ENCODE results near the gene TOP3A. TPM values are rescaled to one million over a fixed set of nuclear protein-coding genes. Genes with fewer than 3 reads are reported as not detected.

TOP3A gene
- total RNA-seq, 1 experiment from 2014 or later = 52.2 TPM

GRCh38 chr17:18257268-18257981 is 57.4 kb downstream of the TOP3A start:
- BruUV-seq (replicated peaks) = TSS peak; percentile 19
- DNase-seq = peak; percentile 85 to 86
- Histone ChIP-seq H2AFZ (peak overlapping the region; percentile 72), H3K27me3 (ENCODE audit: insufficient read depth, low read depth) (no peaks in the 10 kb centered on the region), H3K4me1 (replicated peaks; ENCODE audit: insufficient read depth) (peaks cover 37% of the 10 kb centered on the region), H3K79me2 (ENCODE audit: low read depth) (peaks cover 47% of the 10 kb centered on the region), H3K4me2 (peak overlapping the region; percentile 98), H3K4me3 (peak overlapping the region; percentile 77), H3K9me3 (ENCODE audit: insufficient read depth, low read depth) (no peaks in the 10 kb centered on the region), H3K36me3 (ENCODE audit: low read depth) (peaks cover 38% of the 10 kb centered on the region), H3K9me2 (ENCODE audit: insufficient read depth) (no peaks in the 10 kb centered on the region), H4K20me1 (ENCODE audit: insufficient read depth) (peaks cover 40% of the 10 kb centered on the region), H3F3A (ENCODE audit: insufficient read depth, low read depth) (peaks cover 47% of the 10 kb centered on the region), H3K27ac (peak overlapping the region; percentile 96)
- CTCF ChIA-PET = interaction anchor here (1.3 kb wide), 2 partner anchors 20 to 22 kb away, joined by 3 to 5 read pairs; no protein-coding TSS in a partner anchor
- POLR2A ChIA-PET (ENCODE audit: unreplicated experiment) = interaction anchor here (0.6 to 0.7 kb wide), 5 partner anchors 67 to 1379 kb away, joined by 3 to 8 read pairs (median 4); no protein-coding TSS in a partner anchor
- intact Hi-C loops (cut with micrococcal nuclease; ENCODE audit: unreplicated experiment) = loop anchor here (1.0 kb wide), 1 partner anchor 58 kb away; the partner anchor contains the start of gene SMCR8
- TF ChIP-seq CTCF (conservative IDR thresholded peaks at IDR 0.05) (no peak), EZH2 (IDR thresholded peaks at IDR 0.05; ENCODE audit: low read depth) (no peak)

- DNase-seq = no peak
- Histone ChIP-seq H3K4me3 (peak overlapping the region; percentile 77), H3F3A (ENCODE audit: insufficient read depth, low read depth) (peaks cover 41% of the 10 kb centered on the region), H3K27ac (peak overlapping the region; percentile 96), H3K36me3 (ENCODE audit: low read depth) (peaks cover 44% of the 10 kb centered on the region), H3K9me2 (ENCODE audit: insufficient read depth) (no peaks in the 10 kb centered on the region), H4K20me1 (ENCODE audit: insufficient read depth) (peaks cover 36% of the 10 kb centered on the region), H2AFZ (no peak overlapping the region), H3K27me3 (ENCODE audit: insufficient read depth, low read depth) (no peaks in the 10 kb centered on the region), H3K9me3 (ENCODE audit: insufficient read depth, low read depth) (no peaks in the 10 kb centered on the region), H3K4me2 (peak overlapping the region; percentile 98), H3K4me1 (replicated peaks; ENCODE audit: insufficient read depth) (peaks cover 30% of the 10 kb centered on the region), H3K79me2 (ENCODE audit: low read depth) (peaks cover 40% of the 10 kb centered on the region)
- POLR2A ChIA-PET (ENCODE audit: unreplicated experiment) = interaction anchor here (0.6 to 0.7 kb wide), 3 partner anchors 68 to 762 kb away, joined by 3 to 8 read pairs (median 3); no protein-coding TSS in a partner anchor
- intact Hi-C loops (cut with micrococcal nuclease; ENCODE audit: unreplicated experiment) = loop anchor here (1.0 kb wide), 1 partner anchor 59 kb away; the partner anchor contains the start of gene SMCR8
- no TSS peak for BruUV-seq (replicated peaks)
- no peak for TF ChIP-seq CTCF (conservative IDR thresholded peaks at IDR 0.05)
- TF ChIP-seq EZH2 (IDR thresholded peaks at IDR 0.05; ENCODE audit: low read depth) = no peak
- CTCF ChIA-PET = interaction anchor here (1.3 kb wide), 2 partner anchors 20 to 21 kb away, joined by 3 to 5 read pairs; no protein-coding TSS in a partner anchor
These were observed 58.0 kb downstream of the TOP3A start for GRCh38 chr17:18256776-18257175.

- no peak overlapping the region for H2AFZ ChIP-seq
- H3K27ac ChIP-seq = peak overlapping the region; percentile 96
- H3K27me3 ChIP-seq (ENCODE audit: insufficient read depth, low read depth) = no peaks in the 10 kb centered on the region
- POLR2A ChIA-PET (ENCODE audit: unreplicated experiment) = no interaction called here
- peaks cover 32% of the 10 kb centered on the region for H4K20me1 ChIP-seq (ENCODE audit: insufficient read depth)
- DNase-seq = no peak
- intact Hi-C loops (cut with micrococcal nuclease; ENCODE audit: unreplicated experiment) = no loop called here
- CTCF ChIA-PET = interaction anchor here (0.7 to 1.3 kb wide), 2 partner anchors 19 to 27 kb away, joined by 3 read pairs; no protein-coding TSS in a partner anchor
- H3K4me3 ChIP-seq = peak overlapping the region; percentile 77
- H3F3A ChIP-seq (ENCODE audit: insufficient read depth, low read depth) = peaks cover 36% of the 10 kb centered on the region
- peaks cover 49% of the 10 kb centered on the region for H3K36me3 ChIP-seq (ENCODE audit: low read depth)
- peaks cover 26% of the 10 kb centered on the region for H3K4me1 ChIP-seq (replicated peaks; ENCODE audit: insufficient read depth)
- H3K79me2 ChIP-seq (ENCODE audit: low read depth) = peaks cover 36% of the 10 kb centered on the region
- no peaks in the 10 kb centered on the region for H3K9me2 ChIP-seq (ENCODE audit: insufficient read depth)
- no peaks in the 10 kb centered on the region for H3K9me3 ChIP-seq (ENCODE audit: insufficient read depth, low read depth)
- peak overlapping the region; percentile 98 for H3K4me2 ChIP-seq
- no TSS peak for BruUV-seq (replicated peaks)
- TF ChIP-seq EZH2 (IDR thresholded peaks at IDR 0.05; ENCODE audit: low read depth) = no peak
- TF ChIP-seq CTCF (conservative IDR thresholded peaks at IDR 0.05) = no peak
These were observed 58.4 kb downstream of the TOP3A start for GRCh38 chr17:18256351-18256750.

Measured in PC-9 (cell line).